Renal pelvis (tissue), 4 donors: ENCODE measurements around the gene PANK4. TPM values are rescaled to one million over a fixed set of nuclear protein-coding genes. Genes with fewer than 3 reads are reported as not detected.

Source experiments
- DNase-seq: peaks from one replicate; pipeline ENCODE4 v3.0.0-alpha.2; 2013
- polyA plus RNA-seq, 3 donors: library from polyadenylated mRNA; unstranded; fragments of 120-200 nt; gene quantifications; one replicate each; pipeline ENCODE4 v1.2.1, GENCODE V29; 2013; ENCODE audit not compliant: insufficient read length in 3 of 3

PANK4 gene
- polyA plus RNA-seq, 3 donors, result 28.4 to 33.0 (median 29.0) TPM

DNA sequence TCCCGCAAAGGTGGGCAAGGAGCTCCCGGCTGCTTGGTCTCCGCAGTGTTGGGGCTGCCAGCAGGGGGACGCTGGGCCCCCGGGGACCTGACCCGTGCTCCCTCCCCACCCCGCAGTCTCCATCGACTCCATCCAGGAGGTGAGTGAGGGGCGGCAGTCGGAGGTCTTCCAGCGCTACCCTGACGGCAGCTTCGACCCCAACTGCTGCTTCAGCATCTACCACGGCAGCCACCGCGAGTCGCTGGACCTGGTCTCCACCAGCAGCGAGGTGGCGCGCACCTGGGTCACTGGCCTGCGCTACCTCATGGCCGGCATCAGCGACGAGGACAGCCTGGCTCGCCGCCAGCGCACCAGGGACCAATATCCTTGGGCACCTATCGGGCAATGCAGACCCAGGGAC is 46.8 kb downstream of the PANK4 start:
- DNase-seq, result no peak

DNA sequence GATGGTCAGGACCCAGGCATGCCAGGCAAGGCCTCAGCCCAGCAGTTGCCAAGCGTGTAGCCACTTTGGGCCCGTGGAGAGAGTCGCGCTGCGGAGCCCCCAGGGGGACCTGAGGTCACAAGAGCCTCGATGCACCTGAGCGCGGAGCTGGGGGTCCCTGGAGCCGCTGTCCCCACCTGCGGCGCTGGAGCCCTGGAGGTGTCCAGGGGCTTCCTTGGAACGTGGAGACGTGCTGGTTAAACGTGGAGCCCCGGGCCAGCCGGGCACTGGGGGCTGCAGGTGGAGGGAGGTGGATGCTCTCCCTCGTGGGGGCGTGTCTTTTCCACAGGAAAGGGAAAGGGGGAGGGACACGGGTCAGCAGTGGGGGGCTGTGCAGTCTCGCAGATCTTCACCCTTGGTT is 47.2 kb downstream of the PANK4 start:
- DNase-seq, result no peak

DNA sequence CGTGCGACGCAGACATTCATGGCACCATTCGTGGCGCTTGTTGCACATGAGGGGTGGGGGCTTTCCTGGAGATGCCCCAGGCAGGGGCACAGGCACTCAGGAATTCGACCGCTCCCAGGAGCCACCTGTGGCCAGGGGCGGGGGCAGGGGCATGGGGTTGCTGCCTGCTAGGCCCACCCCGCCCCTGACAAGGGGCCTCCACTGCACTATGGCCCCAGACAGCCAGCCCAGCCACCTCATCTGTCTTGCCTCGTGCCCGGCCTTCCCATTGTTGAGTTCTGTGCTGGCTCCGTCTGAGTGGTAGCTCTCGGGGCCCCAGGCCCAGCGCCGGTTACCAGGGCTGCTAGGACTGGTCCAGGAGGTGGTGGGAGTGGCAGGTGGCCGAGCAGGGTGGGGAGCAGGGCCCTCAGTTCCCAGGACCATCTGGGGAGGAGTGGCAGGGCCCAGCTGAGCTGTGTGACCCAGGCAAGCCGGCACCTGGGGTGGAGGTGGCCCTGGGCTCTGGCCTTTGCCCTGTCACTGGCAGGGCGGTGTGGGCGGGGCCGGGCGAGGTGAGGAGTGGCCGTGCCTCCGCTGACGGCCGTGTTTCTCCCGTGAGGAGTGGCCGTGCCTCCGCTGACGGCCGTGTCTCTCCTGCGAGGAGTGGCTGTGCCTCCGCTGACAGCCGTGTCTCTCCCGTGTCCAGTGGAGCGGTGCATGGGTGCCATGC is 48.5 kb downstream of the PANK4 start:
- DNase-seq, result no peak

DNA sequence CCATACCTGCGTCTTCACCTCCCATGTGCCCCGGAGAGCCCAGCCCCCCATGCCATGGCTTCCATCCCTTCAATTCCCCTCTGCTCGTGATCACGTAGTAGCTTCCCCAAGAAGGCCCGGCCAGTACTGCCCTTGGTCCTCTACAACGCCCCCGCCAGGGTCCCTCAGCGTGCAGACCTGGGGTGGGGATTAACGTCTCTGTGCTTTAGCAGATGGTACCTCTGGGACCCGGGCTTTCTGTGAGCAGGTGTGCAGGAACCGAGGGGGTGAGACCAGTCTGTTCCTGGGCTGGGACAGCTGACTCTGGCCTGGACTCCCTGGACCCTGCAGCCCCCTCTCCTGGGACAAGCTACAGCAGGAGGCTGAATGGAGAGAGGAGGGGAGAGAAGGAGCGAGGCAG is 49.1 kb downstream of the PANK4 start:
- no peak for DNase-seq

DNA sequence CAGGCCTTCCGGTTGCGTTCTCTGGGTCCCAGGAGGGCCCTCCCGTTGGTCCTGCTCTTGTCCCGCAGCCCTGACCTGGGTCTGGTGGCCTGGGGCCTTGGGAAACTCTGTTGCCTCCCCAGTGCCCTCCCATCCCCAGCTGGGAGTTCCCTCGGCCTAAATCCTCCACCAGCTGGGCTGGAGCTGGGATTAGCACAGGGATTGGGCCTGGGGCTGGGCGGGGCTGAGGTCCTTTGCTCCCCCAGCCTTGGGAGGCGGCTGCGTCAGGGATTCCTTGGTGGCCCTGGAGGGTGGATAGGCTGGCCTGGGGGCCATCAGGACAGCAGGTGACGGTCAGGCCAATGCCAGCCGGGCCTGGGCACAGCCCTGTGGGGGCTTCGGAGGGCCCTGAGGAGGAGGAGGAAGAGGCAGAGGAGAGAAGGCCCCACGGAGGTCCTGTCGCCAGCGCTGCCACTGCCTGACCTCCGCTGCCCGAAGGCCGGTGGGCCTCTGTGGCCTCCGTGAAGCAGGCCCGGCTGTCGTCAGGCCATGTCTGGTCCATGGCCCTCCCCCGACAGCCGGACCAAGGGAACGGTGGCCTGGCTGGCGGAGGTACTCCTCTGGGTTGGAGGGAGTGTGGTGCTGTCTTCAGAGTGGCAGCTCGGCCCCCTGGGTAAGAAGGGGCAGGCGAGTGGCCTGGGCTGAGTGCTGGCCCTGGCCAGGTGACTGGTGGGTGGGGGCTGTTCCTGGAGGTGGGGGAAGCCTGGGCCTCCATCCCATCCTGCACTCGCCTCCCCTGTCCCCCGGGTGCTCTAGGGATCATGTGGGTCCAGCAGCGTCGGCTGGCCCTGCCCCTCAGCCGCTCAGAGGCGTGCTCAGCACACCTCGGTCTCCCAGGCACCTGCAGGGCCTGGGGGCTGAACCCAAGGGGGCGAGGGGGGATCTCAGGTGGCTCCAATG is 50.1 kb downstream of the PANK4 start, which contains the start of gene PLCH2:
PLCH2 (plus strand) TSS at position 229 of the 939 bp plus-strand sequence; CDS start at position 529, 300 bp downstream.
- DNase-seq, result no peak

DNA sequence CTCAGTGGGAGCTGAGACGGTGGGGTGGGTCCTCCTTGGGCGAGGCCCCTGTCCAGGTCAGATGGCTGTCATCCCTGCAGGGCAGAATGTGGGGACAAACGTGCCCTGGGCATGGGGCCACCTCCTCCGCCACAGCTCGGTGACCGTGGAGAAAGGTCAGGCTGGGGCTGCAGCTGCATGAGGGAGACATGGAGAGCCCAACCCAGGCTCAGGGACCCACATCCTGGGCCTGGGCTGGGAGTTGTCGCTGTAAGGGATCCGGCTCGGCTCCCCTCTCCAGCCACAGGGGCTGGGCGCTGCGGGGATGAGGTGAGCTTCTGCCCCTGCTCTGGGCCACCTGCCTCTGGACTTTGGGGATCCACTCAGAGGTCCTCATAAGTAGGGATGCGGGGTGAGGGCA is 50.8 kb downstream of the PANK4 start:
- no peak for DNase-seq

DNA sequence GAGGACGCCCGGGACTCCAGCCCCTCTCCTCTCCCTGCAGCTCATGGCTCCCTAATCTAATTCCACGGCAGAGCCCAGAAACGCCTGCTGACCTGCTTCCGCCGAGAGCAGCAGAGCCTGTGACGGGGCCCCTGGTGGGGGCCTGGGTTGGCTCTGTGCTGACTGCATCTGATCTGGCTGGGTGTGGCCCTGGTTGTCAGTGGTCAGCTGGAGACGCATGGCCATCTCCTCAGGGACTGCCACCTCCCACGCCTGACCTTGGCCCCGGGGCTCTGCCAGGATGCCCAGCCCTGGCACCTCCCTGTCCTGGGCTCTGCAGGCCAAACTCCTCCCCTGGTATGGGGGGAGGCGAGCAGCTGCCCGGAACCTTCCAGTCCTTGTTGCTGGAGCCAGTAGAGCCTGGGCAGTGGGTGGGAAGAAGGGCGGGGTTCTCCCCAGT is 51.4 kb downstream of the PANK4 start:
- DNase-seq, result no peak

DNA sequence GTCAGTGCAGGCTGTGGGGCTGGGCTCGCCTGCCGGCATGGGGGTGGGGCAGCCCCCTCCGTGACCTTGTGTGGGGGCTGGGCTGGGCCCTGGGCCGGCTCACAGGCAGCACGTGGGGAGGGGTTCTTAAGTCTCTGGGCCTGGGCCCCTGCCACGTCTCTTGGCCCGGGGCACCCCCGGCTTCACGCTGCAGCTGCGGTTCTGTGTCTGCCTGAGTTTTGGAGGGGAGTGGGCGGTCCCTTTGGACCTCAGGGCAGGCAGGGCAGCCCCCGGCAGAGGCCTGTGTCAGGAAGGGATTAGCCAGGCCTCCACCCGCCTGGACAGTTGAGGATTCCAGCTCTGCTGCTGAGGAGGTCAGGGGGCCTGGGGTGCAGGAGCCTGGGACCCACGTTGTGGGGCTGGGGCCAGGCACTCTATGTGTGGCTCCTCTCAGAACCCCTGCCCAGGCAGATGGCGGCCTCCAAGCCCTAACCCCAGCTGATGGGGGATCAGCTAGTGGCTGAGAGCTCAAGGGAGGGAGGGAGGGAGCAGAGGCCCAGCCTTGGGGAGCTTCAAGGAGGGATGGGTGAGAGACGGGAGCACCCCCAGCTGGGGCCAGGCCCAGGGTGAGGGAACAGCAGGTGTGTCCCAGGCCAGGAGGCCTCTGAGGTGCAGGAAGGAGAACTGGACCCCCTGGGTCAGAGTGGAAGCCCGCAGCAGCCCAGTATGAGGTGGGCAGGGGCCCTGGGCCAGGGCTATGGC is 52.1 kb downstream of the PANK4 start:
- DNase-seq, result no peak

DNA sequence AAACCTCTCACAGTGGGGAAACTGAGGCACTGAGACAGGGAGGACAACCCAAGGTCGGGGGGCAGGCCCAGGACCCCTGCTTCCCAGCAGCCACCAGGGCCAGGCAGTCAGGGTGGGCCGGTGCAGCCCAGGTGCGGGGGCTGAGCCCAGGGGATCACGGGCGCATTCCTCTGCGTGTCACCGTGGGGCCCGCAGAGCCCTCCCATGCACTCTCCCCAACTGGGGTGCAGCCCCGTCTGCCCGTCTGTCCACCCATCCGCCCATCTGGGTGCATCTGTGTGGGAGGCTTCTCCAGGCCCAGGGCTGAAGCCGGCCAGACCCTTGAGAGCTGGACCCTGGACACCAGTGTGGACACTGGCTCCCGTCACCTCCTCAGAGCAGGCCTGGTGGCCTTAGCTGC is 53.2 kb downstream of the PANK4 start:
- DNase-seq, result no peak

DNA sequence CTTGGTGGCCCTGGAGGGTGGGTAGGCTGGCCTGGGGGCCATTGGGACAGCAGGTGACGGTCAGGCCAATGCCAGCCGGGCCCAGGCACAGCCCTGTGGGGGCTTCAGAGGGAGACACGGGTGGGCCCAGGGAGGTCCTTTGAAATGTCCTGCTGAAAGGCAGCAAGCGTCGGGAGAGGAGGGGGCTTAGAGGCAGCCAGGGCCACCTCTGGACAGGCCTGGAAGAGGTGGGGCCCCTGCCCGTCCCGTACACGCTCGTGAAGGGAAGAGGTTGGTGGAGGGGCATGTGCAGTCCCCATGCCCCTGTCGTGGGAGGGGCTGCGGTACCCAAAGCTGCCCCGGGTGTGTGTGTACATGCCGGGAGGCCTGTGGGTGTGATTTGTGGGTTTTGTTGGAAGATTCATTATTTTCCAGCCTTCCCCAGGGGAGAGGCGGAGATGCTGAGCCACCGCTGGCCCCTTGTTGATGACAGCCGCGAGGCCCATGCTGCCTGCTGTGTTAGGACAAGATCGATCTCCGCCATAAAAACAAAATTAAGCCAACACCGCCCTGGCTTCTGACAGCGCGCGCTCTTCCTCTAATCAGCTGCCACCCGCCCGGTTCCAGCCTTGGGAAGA is 53.7 kb downstream of the PANK4 start:
- DNase-seq, result no peak

DNA sequence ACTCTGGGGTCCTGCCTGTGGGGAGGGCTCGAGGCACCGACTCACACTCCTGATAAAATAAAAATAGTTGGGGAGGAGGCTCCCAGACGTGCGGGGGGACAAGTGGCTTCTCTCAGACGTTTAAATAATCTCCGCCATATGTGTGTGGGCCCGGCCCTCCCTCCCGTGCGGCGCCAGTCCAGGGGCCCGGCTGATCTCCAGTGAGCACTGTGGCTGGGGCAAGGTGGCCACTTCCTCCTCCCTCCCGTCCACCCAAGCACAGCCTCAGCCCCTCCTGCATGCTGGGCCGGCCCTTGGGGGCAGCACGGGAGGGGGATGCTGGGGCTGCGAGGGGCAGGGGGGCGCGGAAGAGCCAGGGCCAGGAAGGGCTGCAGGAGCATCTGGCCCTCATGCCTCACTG is 54.3 kb downstream of the PANK4 start:
- DNase-seq, result no peak

DNA sequence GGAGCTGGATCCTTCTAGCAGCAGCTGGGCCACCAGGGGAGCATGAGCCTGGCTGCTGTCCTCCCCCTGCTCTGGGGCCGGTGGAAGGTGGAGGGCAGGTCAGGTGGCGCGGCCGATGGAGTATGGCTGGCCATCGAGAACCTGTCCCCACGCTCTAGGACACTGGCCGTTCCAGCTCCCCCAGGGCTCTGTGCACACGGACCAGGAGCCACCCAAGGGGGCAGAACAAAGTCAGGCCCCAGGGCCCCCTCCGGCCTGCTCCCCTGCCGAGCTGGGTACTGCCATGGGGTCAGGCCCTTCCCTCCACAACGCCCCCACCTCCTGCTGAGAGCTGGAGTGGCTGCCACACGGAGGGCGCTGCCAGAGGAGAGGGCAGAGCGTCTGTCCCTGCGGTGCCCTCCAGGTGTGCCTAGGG is 54.8 kb downstream of the PANK4 start:
- DNase-seq, result no peak

DNA sequence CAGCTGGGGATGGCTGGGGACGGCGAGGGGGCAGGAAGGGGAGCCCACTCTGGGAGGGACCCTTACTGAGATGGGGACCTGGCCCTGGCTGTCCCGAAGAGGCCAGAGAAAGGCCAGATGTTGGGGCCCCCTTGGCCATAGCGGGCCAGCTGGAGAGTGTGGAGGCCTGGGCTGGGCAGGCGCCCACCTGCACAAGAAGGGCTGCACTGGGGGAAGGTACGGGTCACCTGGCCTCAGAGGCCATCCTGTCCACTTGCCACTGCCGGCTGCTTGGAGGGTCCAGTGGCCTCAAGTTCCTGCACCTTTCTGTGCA is 55.3 kb downstream of the PANK4 start:
- DNase-seq, result no peak

DNA sequence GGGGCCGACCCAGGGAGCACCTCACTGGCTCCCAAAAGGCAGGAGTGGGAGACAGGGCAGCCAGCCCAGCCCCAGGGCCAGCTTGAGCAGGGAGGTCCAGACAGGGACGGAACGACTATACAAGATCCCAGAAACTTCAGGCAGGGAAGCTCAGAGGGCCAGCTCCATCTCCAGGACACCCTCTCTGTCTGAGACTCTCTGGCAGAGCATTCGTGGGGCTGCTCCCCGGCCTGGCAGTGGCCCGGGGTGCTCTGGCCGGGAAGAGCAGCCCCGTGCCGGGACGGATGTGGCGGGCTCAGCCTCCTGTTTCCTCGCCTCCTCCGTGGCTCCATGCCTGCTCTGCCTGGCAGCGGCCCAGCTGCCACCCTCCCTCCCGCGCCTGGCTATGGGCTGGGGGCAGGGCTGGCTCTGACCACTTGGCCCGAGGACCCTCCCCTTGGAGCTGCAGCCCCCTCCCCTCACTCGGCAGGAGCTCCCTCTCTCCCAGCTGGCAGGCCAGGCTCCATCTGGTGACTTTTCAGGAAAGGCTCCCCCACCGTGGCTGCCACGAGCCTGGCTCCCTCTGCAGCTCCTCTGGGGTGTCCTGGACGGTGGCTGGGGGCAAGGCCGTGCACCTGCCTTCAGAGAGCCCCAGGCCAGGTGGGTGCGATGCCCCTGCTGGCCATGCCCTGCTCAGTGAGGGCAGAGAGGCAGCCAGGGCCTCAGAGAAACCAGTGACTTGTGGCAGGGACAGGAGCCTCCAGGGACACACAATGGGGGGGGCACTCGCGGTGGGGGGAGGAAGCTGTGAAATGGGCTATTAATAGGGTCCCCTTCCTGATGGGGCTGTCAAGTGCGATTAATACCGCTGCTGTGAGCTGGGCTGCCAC is 55.9 kb downstream of the PANK4 start:
- DNase-seq, result no peak

DNA sequence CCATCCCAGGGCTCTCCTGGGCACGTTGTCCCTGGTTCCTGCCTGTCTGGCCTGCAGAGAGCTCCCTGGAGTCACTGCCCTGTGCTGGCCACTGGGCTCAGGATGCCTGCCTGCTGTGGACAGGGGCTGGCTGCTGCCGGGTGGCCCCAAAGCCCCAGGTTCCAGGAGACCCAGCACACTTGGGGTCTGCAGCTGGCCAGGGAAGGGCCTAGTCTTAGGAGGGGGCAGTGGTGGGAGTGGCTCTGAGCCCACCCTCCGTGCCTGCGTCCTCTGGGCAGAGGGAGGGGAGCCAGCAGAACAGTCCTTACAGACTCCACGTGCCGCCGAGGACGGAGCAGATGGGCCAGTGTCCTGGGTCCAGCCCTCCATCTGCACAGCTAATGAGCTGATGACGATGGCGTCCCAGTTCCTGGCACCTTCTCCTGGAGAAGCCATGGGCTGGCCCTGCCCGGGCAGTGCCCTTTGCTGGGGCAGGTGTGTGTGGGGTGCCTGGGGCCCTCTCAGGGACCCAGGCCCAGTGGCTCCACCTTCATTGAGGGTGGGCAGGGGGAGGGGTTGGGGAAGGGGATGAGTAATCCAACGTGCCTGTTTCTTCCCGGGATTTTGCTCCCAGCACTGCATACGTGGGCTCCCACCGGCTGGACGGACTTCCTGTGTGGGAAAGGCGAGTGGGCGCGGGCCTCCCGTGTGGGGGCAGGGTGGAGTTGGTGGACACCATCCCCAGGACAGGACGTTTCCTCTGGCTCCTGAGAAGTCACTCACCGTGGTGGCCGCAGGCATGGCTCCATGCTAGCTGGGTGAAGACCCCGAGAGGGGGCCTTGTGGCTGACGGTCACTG is 57.1 kb downstream of the PANK4 start:
- DNase-seq, result no peak

DNA sequence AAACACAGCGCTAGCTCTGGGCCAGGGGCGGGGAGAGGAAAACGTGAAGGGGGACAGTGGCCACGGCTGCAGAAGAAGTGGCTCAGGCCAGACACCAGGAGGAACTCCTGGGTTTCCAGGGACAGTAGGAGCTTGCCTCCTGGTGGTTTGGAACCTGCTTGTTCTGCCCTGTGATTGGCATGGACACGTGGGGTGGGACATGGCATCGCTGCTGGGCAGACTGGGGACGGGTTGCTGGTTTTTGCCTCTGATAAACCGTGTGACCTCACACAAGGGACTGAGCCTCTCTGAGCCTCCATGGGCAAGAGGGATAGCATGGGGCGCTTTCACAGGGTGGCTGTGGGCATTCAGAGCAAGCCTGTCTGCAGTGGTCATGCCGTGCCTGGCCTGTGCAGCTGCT is 57.9 kb downstream of the PANK4 start:
- DNase-seq, result no peak

DNA sequence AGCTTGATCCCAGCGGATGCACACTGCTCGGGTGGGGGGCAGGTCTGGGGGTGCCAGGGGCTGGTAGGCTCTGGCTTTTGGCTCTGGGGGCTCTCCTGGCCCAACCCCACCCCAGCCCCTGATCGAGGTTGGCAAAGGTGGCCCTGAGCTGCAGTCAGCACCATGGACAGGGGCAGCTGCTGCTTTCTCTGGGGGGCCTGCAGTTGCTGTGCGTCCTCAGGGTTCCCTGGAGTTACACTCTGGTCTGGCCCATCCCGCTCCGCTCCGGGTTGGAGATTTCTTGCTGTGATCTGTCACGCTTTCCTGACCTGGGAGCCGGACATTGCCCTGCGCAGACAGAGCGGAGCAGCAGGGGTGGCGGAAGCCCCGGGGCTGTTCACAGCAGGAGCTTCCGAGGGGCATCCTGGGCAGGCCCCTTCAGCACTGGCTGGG is 58.3 kb downstream of the PANK4 start:
- DNase-seq, result peak; percentile 75

DNA sequence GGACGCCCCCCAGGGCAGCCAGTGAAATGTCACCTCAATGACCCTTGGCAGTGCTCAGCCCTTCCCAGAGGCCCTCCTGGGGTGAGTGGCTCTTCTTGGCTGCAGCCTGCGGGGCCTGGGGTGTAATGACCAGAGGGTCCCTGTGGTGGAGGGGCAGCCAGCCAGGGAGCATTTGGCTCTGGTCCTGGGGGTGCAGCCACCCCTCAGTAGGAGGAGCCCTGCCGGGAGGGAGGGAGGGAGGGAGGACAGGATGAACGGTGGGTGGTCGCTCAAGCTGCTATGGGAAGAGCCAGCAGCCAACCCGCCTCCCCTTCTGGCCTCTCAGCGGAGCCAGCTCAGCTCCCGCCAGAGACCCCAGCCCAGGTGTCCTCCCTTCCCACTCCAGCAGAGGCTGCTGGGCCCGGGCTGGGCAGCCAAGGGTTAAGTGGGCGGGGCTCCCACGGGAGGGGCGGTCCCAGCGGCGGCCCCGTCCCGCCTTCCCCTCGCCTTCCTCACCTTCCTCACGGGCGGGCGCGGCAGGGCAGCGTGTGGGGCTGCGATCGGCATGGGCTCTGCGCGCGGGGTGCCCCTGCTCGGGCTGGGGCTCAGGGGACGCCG is 59.3 kb downstream of the PANK4 start:
- DNase-seq, result no peak

DNA sequence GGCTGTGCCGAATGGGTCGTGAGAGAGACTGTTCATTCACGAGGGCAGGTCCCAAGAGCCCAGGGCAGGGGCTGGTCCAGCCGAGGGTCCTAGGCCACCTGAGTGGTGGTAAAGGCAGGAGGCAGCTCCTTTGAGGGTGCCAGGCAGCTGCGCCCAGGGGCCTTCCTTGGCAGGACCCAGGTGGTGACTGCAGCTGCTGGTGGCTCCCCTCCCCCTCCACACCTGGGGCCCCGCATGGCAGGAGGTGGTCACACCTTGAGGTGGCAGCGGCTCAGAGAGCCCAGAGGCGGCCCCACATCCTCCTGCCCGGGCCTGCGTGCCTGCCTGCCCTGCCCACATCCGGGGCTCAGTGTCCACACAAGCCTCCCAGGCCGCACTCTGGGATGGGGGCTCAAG is 60.1 kb downstream of the PANK4 start:
- no peak for DNase-seq
